Heart right ventricle (tissue), 16 donors: ENCODE results near the gene MON1A. TPM values are rescaled to one million over a fixed set of nuclear protein-coding genes. Genes with fewer than 3 reads are reported as not detected.

Experiments
- ATAC-seq, 8 donors: fragments of 200-7000 bp; cut with Tn5 transposase; one replicate each; pipeline ENCODE4 v1.9.1; 2020; ENCODE audit warnings: mild to moderate bottlenecking in 8 of 8, moderate library complexity in 8 of 8, moderate number of reproducible peaks in 1 of 8
- DNase-seq, 2 donors: peaks; one replicate each; pipeline ENCODE4 v3.0.0-alpha.2; 2020
- H3K27ac ChIP-seq, 10 donors: fragments of 200-600 bp; sonication (generic) in 2 of 10; one replicate each; pipeline versions ENCODE4 v1.5.0 to v1.8.0; 2020 to 2022; ENCODE audit warnings: mild to moderate bottlenecking in 3 of 10
- H3K27me3 ChIP-seq, 7 donors: fragments of 200-600 bp; one replicate each; pipeline ENCODE4 v1.8.0; 2021 to 2022; ENCODE audit warnings: mild to moderate bottlenecking in 2 of 7
- H3K36me3 ChIP-seq, 9 donors: fragments of 200-600 bp; sonication (generic) in 1 of 9; one replicate each; pipeline versions ENCODE4 v1.5.0 to v1.8.0; 2020 to 2022; ENCODE audit warnings: mild to moderate bottlenecking in 2 of 9
- H3K4me1 ChIP-seq, 9 donors: fragments of 200-600 bp; sonication (generic) in 1 of 9; one replicate each; pipeline versions ENCODE4 v1.5.0 to v1.8.0; 2020 to 2022; ENCODE audit warnings: mild to moderate bottlenecking in 4 of 9
- H3K4me3 ChIP-seq, 10 donors: fragments of 200-600 bp; sonication (generic) in 2 of 10; one replicate each; pipeline versions ENCODE4 v1.5.0 to v1.8.0; 2020 to 2022; ENCODE audit warnings: mild to moderate bottlenecking in 7 of 10, moderate library complexity in 2 of 10
- H3K9me3 ChIP-seq, 11 donors: fragments of 200-600 bp in 10 of 11; sonication (generic) in 2 of 11; one replicate each; pipeline versions ENCODE4 v1.5.0 to v1.8.0; 2013 to 2022; ENCODE audit warnings: mild to moderate bottlenecking in 2 of 11, control low read depth in 1 of 11, moderate library complexity in 1 of 11
- CTCF ChIP-seq, 9 donors: fragments of 200-600 bp; sonication (generic) in 2 of 9; IDR thresholded peaks; one replicate each; pipeline versions ENCODE4 v1.5.0 to v1.8.0; 2021 to 2022; ENCODE audit warnings: antibody characterized with exemption in 9 of 9, mild to moderate bottlenecking in 5 of 9, moderate library complexity in 1 of 9
- WGBS, 2 donors: extraction: QIAGEN DNeasy Blood & Tissue Kit; methylation state at CpG; one replicate each; pipeline ENCODE4 v1.1.7; 2013; ENCODE audit warnings: inconsistent platforms in 1 of 2; 5-methylcytosine and 5-hydroxymethylcytosine counted together
- intact Hi-C, 10 donors: fragments of 100-400 bp; cut with DNase I; formaldehyde crosslinking; loops; one replicate each; pipeline versions ENCODE4 v1.11.1 to v1.14.2; 2022
- polyA plus RNA-seq, 2 donors: library from polyadenylated mRNA; stranded (reverse); fragments of 200-250 nt; gene quantifications; one replicate each; pipeline ENCODE4 v1.2.3, GENCODE V29; 2013
- total RNA-seq, 10 donors: library from RNA; stranded (reverse); fragmentation: NEBNext Ultra II Directional in 3 of 10; extraction: Animal tissue kit (Norgen Biotek cat#: 25700) in 3 of 10; gene quantifications; one replicate each; pipeline versions ENCODE4 v1.2.1 to v1.2.4, GENCODE V29; 2021 to 2023
- donor health status: Arrhythmogenic right ventricular cardiomyopathy.
- donor health status: ischemic (EF 13 %, LVEDD 7.1; RV severe dilation, severe dysfunction).
- donor health status: healthy with polysubstance abuse.
- donor health status: DM: no; HTN: yes; CAD: no.
- donor health status: DM: no; HTN: no; CAD: no.
- donor health status: ischemic (EF 25% LVEDD 6.9; RV normal size, moderate dysfunction).
- donor health status: ischemic (EF 25% LVEDD 5.7; RV mildly dilated, moderate dysfunction).
- donor health status: healthy.
- donor health status: DM: yes; HTN: yes; CAD: no.
- donor health status: Ischemic cardiomyopathy.
- donor health status: ischemic (EF 35%, LVEDD 5.7; RV mildly dilated, moderate dysfunction).
- donor health status: nonischemic (EF 11% LVEDD 7.7; RV severe dilation, severe dysfunction).
- donor health status: DM: yes; HTN: yes; CAD: no.
- donor health status: PGD.
- donor health status: ischemic (EF 29% LVEDD 5.4; RV normal size, mild dysfunction).
- donor health status: nonischemic (EF 23%, LVEDD 6.1; RV moderate dilation, normal function).

MON1A gene
- total and polyA plus RNA-seq, 12 donors, result 5.3 to 10.6 (median 6.7) TPM

- intact Hi-C loops, result loop anchor here in 1 of 10 donors (10.0 kb wide), 1 partner anchor 208 kb away; no protein-coding TSS in a partner anchor
- 74 to 87% methylated on average over 4 of the region's 4 CpGs for WGBS, 2 donors
- no peak overlapping the region for H3K4me3 ChIP-seq
- TF ChIP-seq CTCF (IDR thresholded peaks at IDR 0.05), result no peak
- no peaks in the 10 kb centered on the region for H3K9me3 ChIP-seq
- H3K36me3 ChIP-seq, result peaks cover 0 to 52% (median 11%) of the 10 kb centered on the region in 9 donors
- H3K27ac ChIP-seq, result peak overlapping the region in 1 of 10 donors; percentile 11
- H3K4me1 ChIP-seq, result peaks cover 0 to 4% (median 0%) of the 10 kb centered on the region in 9 donors
- no peak for DNase-seq
- ATAC-seq, result peak in 7 of 8 donors; percentile 17 to 79 (median 70)
- no peaks in the 10 kb centered on the region for H3K27me3 ChIP-seq
Measured at GRCh38 chr3:49912881-49913281, 16.7 kb downstream of the MON1A start.

- no peaks in the 10 kb centered on the region for H3K27me3 ChIP-seq
- ATAC-seq (no peak), DNase-seq (no peak)
- H3K4me3 ChIP-seq, result no peak overlapping the region
- intact Hi-C loops, result loop anchor here in 1 of 10 donors (10.0 kb wide), 1 partner anchor 207 kb away; no protein-coding TSS in a partner anchor
- TF ChIP-seq CTCF (IDR thresholded peaks at IDR 0.05), result no peak
- WGBS, 2 donors, result 92 to 93% methylated on average over 15 of the region's 15 CpGs
- H3K4me1 ChIP-seq, result peaks cover 0 to 5% (median under 1%) of the 10 kb centered on the region in 9 donors
- no peaks in the 10 kb centered on the region for H3K9me3 ChIP-seq
- H3K36me3 ChIP-seq, result peaks cover 0 to 52% (median 11%) of the 10 kb centered on the region in 9 donors
- H3K27ac ChIP-seq, result no peak overlapping the region
Measured at GRCh38 chr3:49911611-49912010, 18.0 kb downstream of the MON1A start.

GRCh38 chr3:49911124-49911420 is 18.5 kb downstream of the MON1A start:
- WGBS, 2 donors, result 98 to 100% methylated on average over 2 of the region's 2 CpGs

GRCh38 chr3:49910409-49911123 is 19.0 kb downstream of the MON1A start:
- no peak overlapping the region for H3K4me3 ChIP-seq
- H3K4me1 ChIP-seq, result peaks cover 2 to 16% (median 11%) of the 10 kb centered on the region in 9 donors
- H3K36me3 ChIP-seq, result peaks cover 0 to 52% (median 11%) of the 10 kb centered on the region in 9 donors
- no peak overlapping the region for H3K27ac ChIP-seq
- no peak for DNase-seq
- no peak for ATAC-seq
- WGBS, 2 donors, result 76 to 83% methylated on average over 48 of the region's 48 CpGs
- intact Hi-C loops, result loop anchor here in 1 of 10 donors (10.0 kb wide), 1 partner anchor 206 kb away; no protein-coding TSS in a partner anchor
- no peaks in the 10 kb centered on the region for H3K9me3 ChIP-seq
- no peak for TF ChIP-seq CTCF (IDR thresholded peaks at IDR 0.05)
- no peaks in the 10 kb centered on the region for H3K27me3 ChIP-seq

More at GRCh38 chr3:49911124-49911420, 18.5 kb downstream of the MON1A start:
- H3K9me3 ChIP-seq, result no peaks in the 10 kb centered on the region
- no peak overlapping the region for H3K27ac ChIP-seq
- ATAC-seq, result no peak
- H3K4me3 ChIP-seq, result no peak overlapping the region
- no peak for DNase-seq
- intact Hi-C loops, result loop anchor here in 1 of 10 donors (10.0 kb wide), 1 partner anchor 206 kb away; no protein-coding TSS in a partner anchor
- H3K27me3 ChIP-seq, result no peaks in the 10 kb centered on the region
- no peak for TF ChIP-seq CTCF (IDR thresholded peaks at IDR 0.05)
- H3K4me1 ChIP-seq, result peaks cover under 1 to 10% (median 6%) of the 10 kb centered on the region in 9 donors
- H3K36me3 ChIP-seq, result peaks cover 0 to 52% (median 11%) of the 10 kb centered on the region in 9 donors
